ENCODE results near the gene CLEC18B.
A peak's percentile ranks its signal among the peaks of the same experiment; 100 is the strongest.
"Not testable (repeated sequence)": the region's sequence is repeated elsewhere in the genome, so short reads cannot be mapped to it uniquely, and the experiment has no call there.

CLEC18B gene

GRCh38 chr16:74443624-74444346 lies 22.5 kb upstream of the CLEC18B start:
- not testable (repeated sequence) for DNase-seq

- DNase-seq, result no peak
Measured at GRCh38 chr16:74439685-74440084, 18.4 kb upstream of the CLEC18B start.

GRCh38 chr16:74438492-74438979 lies 17.3 kb upstream of the CLEC18B start:
- DNase-seq, result no peak

GRCh38 chr16:74431516-74431915 lies 10.2 kb upstream of the CLEC18B start:
- DNase-seq, result no peak

GRCh38 chr16:74430036-74430712 lies 8.9 kb upstream of the CLEC18B start:
- DNase-seq, result peak; percentile 29

GRCh38 chr16:74428493-74428892 lies 7.2 kb upstream of the CLEC18B start:
- DNase-seq, result not testable (repeated sequence)

- DNase-seq, result not testable (repeated sequence)
Measured at GRCh38 chr16:74425751-74426150, 4.5 kb upstream of the CLEC18B start.

- not testable (repeated sequence) for DNase-seq
Measured at GRCh38 chr16:74423721-74424120, 2.4 kb upstream of the CLEC18B start.

GRCh38 chr16:74422086-74422485 lies 808 bp upstream of the CLEC18B start:
- not testable (repeated sequence) for DNase-seq

- not testable (repeated sequence) for DNase-seq
Measured at GRCh38 chr16:74421482-74421785, 156 bp upstream of the CLEC18B start.

GRCh38 chr16:74419811-74420210 lies 1.5 kb downstream of the CLEC18B start:
- DNase-seq, result not testable (repeated sequence)

- not testable (repeated sequence) for DNase-seq
Measured at GRCh38 chr16:74417897-74418296, 3.4 kb downstream of the CLEC18B start.

- not testable (repeated sequence) for DNase-seq
Measured at GRCh38 chr16:74413920-74414319, 7.4 kb downstream of the CLEC18B start.

GRCh38 chr16:74413485-74413884 lies 7.8 kb downstream of the CLEC18B start:
- not testable (repeated sequence) for DNase-seq

GRCh38 chr16:74412775-74413390 lies 8.4 kb downstream of the CLEC18B start:
- DNase-seq, result not testable (repeated sequence)

GRCh38 chr16:74412138-74412774 lies 9.0 kb downstream of the CLEC18B start:
- not testable (repeated sequence) for DNase-seq

- not testable (repeated sequence) for DNase-seq
Measured at GRCh38 chr16:74410981-74411380, 10.3 kb downstream of the CLEC18B start.

GRCh38 chr16:74410057-74410957 lies 11.0 kb downstream of the CLEC18B start:
- DNase-seq, result not testable (repeated sequence)

GRCh38 chr16:74409185-74409981 lies 11.9 kb downstream of the CLEC18B start:
- DNase-seq, result not testable (repeated sequence)

- DNase-seq, result not testable (repeated sequence)
Measured at GRCh38 chr16:74407362-74407705, 13.9 kb downstream of the CLEC18B start.

GRCh38 chr16:74406600-74407361 lies 14.5 kb downstream of the CLEC18B start:
- DNase-seq, result not testable (repeated sequence)
